BJ (cell line): Measurements from ENCODE around the gene MBD3L4. TPM values are rescaled to one million over a fixed set of nuclear protein-coding genes. Genes with fewer than 3 reads are reported as not detected.

Experiments used
- CTCF ChIA-PET: fragments of 350-600 bp; formaldehyde crosslinking; extraction: SDS; loops from one replicate; lab custom pipeline; 2021; ENCODE audit warnings: antibody characterized with exemption, inconsistent platforms; lab: Yijun Ruan, JAX
- POLR2A ChIA-PET: fragments of 300-600 bp; sonication (Branson Sonifier 250); formaldehyde crosslinking; extraction: SDS; loops from one replicate; lab custom pipeline; 2021; ENCODE audit warnings: antibody characterized with exemption; lab: Charles Lee
- DNase-seq: peaks from one replicate; pipeline ENCODE4 v3.0.0-alpha.2; 2011; ENCODE audit warnings: low read depth
- H3K27me3 ChIP-seq: 2 replicates; pipeline ENCODE4 v1.6.0; 2011; ENCODE audit warnings: low read length; ENCODE audit not compliant: control insufficient read depth, insufficient read depth
- H3K36me3 ChIP-seq: 2 replicates; pipeline ENCODE4 v1.5.1; 2011; ENCODE audit warnings: low read length; ENCODE audit not compliant: control insufficient read depth, insufficient read depth
- H3K4me3 ChIP-seq: 2 replicates; pipeline ENCODE4 v1.5.1; 2011; ENCODE audit warnings: low read depth, mild to moderate bottlenecking, control low read depth, low read length
- CTCF ChIP-seq: IDR thresholded peaks from 2 replicates; pipeline ENCODE4 v1.5.1; 2011; ENCODE audit warnings: low read depth, mild to moderate bottlenecking, control low read depth, inconsistent platforms, low read length, moderate library complexity; ENCODE audit not compliant: insufficient read depth
- polyA plus RNA-seq: library from polyadenylated mRNA; depleted of rRNA; stranded (reverse); fragments of >200 nt; gene quantifications from 2 replicates; pipeline ENCODE4 v1.2.3, GENCODE V29; 2011

The MBD3L4 gene
- polyA plus RNA-seq, 1 experiment, result not detected

DNA sequence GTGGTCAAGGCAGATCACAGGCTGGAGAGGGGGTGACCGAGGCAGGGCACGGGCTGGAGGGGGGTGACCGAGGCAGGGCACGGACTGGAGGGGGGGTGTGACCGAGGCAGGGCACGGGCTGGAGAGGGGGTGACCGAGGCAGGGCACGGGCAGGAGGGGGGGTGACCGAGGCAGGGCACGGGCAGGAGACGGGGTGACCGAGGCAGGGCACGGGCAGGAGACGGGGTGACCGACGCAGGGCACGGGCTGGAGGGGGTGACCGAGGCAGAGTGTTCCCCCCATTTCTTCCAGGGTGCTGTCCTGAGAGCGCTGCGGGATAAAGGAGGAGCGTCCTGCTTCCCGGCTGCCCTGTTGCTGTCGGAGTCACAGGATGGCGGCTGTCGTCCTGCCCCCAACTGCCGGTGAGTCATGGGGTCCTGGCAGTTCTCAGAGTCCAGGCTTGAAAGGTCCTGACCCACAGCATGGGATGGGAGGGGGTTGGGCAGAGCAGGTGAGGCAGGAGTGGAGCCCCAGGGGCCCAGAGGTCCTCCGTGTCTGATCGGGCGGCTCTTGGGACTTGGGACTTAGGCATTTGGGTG is 34.8 kb upstream of the MBD3L4 start:
- Histone ChIP-seq H3K36me3 (peaks cover 34% of the 10 kb centered on the region), H3K27me3 (no peaks in the 10 kb centered on the region), H3K4me3 (no peak overlapping the region)
- ChIA-PET CTCF (no interaction called here), POLR2A (no interaction called here)
- no peak for TF ChIP-seq CTCF
- DNase-seq, result no peak

DNA sequence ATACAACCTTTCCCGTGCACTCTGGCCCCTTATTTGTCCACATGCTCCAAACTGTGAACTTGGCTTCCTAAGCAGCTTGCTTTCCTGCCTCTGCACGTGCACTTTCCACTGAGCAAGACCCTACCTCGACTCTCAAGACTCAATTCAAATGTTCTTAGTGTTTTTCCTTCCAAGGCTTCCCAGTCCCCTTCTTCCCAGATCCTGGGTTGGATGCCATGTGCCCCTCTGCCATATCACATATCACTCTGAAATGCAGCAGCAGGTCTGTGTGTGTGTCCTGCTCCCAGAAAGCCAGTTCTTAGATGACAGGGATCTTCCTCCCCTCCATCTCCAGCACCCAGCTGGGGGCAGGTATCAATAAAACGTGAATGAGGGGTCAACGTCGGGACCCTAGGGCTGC is 32.6 kb upstream of the MBD3L4 start:
- ChIA-PET POLR2A (no interaction called here), CTCF (no interaction called here)
- no peak for DNase-seq
- H3K4me3 ChIP-seq, result no peak overlapping the region
- peaks cover 29% of the 10 kb centered on the region for H3K36me3 ChIP-seq
- TF ChIP-seq CTCF, result no peak
- H3K27me3 ChIP-seq, result no peaks in the 10 kb centered on the region

GRCh38 chr19:7069904-7070226 is 29.9 kb upstream of the MBD3L4 start:
- CTCF ChIA-PET, result interaction anchor here (1.0 kb wide), 1 partner anchor 11 kb away, joined by 4 read pairs; no protein-coding TSS in a partner anchor
- TF ChIP-seq CTCF, result no peak
- Histone ChIP-seq H3K4me3 (peak overlapping the region; percentile 86), H3K36me3 (peaks cover 12% of the 10 kb centered on the region), H3K27me3 (no peaks in the 10 kb centered on the region)
- POLR2A ChIA-PET, result interaction anchor here (1.0 kb wide), 1 partner anchor 22 kb away, joined by 4 read pairs; no protein-coding TSS in a partner anchor
- no peak for DNase-seq

DNA sequence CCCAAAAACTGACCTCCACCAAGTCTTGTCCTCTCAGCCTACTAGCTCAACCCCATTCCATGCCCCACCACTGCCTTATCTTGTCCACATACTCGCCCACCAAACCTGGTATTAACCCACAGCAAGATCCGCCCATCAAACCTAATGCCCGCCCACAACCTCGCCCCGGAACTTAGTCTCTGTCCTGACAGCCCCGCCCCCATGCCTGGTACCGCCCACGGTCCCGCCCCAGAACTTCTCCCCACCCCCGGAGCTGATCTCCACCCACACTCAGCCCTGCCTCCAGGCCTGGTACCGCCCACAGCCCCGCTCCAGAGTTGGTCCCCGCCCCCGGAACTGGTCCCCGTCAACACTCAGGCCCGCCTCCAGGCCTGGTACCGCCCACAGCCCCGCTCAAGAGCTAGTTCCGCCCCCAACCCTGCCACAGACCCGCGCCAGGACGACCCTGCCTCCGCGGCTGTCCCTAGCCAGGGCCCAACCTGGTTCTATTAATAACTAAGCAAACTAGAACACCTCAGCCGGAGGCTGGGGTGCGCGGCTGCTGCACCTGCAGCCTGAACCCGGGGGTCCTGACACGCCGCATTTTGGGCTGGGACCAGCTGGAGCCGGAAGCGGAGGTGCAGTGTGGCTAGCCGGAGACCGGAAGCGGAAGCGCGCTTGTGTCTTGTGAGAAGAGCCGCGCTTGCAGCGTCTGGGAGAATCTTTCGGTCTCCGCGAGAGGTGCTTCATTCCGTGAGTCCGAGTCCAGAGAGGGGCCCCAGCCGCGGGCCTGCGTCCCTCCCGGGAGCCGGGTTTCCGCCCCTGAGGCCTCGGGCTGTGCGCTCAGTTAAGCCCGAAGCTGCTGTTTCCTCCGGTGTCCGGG is 29.3 kb upstream of the MBD3L4 start, which contains the start of gene ZNF557:
Gene ZNF557 (plus strand): TSS at position 662 of the 862 bp plus-strand sequence. CDS start 5,372 bp downstream, outside the sequence.
- H3K4me3 ChIP-seq, result peak within 1 kb of the TSS; percentile 86
- H3K36me3 ChIP-seq, result peaks cover 11% of the 10 kb centered on the region
- no peaks in the 10 kb centered on the region for H3K27me3 ChIP-seq
- no peak for TF ChIP-seq CTCF
- ChIA-PET POLR2A (interaction anchor here (0.6 to 1.0 kb wide), 3 partner anchors 23 to 328 kb away, joined by 3 to 4 read pairs (median 4); no protein-coding TSS in a partner anchor), CTCF (interaction anchor here (1.0 kb wide), 1 partner anchor 12 kb away, joined by 4 read pairs; no protein-coding TSS in a partner anchor)
- peak; percentile 78 for DNase-seq

DNA sequence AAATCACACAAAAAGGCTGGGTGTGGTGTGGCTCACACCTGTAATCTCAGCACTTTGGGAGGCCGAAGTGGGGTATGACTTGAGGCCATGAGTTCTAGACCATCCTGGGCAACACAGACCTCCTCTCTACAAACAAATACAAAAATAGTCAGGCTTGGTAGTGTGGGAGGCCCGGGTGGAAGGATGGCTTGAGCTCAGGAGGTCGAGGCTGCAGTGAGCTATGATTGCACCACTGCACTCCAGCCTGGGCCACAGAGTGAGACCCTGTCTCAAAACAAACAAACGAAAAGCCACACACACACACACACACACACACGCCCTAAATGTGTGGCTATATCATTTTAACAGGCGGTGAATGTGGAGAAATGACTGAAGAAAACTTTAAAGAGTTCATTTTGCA is 28.6 kb upstream of the MBD3L4 start:
- no peak overlapping the region for H3K4me3 ChIP-seq
- H3K27me3 ChIP-seq, result no peaks in the 10 kb centered on the region
- peaks cover 10% of the 10 kb centered on the region for H3K36me3 ChIP-seq
- DNase-seq, result no peak
- TF ChIP-seq CTCF, result no peak
- CTCF ChIA-PET, result interaction anchor here (1.6 kb wide), 1 partner anchor 205 kb away, joined by 3 read pairs; no protein-coding TSS in a partner anchor
- POLR2A ChIA-PET, result interaction anchor here (0.7 kb wide), 1 partner anchor 31 kb away, joined by 3 read pairs; no protein-coding TSS in a partner anchor
